ENCODE measurements around the gene DYSF. TPM values are rescaled to one million over a fixed set of nuclear protein-coding genes. Genes with fewer than 3 reads are reported as not detected.
A peak's percentile ranks its signal among the peaks of the same experiment; 100 is the strongest.

Gene DYSF
- total RNA-seq, 4 donors from 2014 or later: 17.4 to 40.7 (median 18.5) TPM

GRCh38 chr2:71502941-71503738 is 49.8 kb downstream of the DYSF start:
- Histone ChIP-seq H3K27me3 (no peaks in the 10 kb centered on the region), H3K27ac (replicated peaks in 1 of 4) (peak overlapping the region; percentile 20 to 63 (median 42)), H3K4me3 (no peak overlapping the region), H3K4me1 (peaks cover 49 to 71% (median 53%) of the 10 kb centered on the region in 4 donors), H3K9me3 (no peaks in the 10 kb centered on the region), H3K36me3 (peaks cover 0 to 8% (median 3%) of the 10 kb centered on the region in 4 donors)
- no peak for DNase-seq (ENCODE audit: extremely low spot score)
- no peak for TF ChIP-seq POLR2A (IDR thresholded peaks at IDR 0.05; ENCODE audit: low read depth)
- no peak for TF ChIP-seq POLR2AphosphoS5 (IDR thresholded peaks at IDR 0.05)
- TF ChIP-seq, protein P1, sequence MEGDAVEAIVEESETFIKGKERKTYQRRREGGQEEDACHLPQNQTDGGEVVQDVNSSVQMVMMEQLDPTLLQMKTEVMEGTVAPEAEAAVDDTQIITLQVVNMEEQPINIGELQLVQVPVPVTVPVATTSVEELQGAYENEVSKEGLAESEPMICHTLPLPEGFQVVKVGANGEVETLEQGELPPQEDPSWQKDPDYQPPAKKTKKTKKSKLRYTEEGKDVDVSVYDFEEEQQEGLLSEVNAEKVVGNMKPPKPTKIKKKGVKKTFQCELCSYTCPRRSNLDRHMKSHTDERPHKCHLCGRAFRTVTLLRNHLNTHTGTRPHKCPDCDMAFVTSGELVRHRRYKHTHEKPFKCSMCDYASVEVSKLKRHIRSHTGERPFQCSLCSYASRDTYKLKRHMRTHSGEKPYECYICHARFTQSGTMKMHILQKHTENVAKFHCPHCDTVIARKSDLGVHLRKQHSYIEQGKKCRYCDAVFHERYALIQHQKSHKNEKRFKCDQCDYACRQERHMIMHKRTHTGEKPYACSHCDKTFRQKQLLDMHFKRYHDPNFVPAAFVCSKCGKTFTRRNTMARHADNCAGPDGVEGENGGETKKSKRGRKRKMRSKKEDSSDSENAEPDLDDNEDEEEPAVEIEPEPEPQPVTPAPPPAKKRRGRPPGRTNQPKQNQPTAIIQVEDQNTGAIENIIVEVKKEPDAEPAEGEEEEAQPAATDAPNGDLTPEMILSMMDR (IDR thresholded peaks at IDR 0.05): no peak
- TF ChIP-seq EP300 (IDR thresholded peaks at IDR 0.05): no peak
- intact Hi-C loops (cut with DNase I): no loop called here
- 95% methylated on average over 3 of the region's 6 CpGs for whole genome bisulfite sequencing

DNA sequence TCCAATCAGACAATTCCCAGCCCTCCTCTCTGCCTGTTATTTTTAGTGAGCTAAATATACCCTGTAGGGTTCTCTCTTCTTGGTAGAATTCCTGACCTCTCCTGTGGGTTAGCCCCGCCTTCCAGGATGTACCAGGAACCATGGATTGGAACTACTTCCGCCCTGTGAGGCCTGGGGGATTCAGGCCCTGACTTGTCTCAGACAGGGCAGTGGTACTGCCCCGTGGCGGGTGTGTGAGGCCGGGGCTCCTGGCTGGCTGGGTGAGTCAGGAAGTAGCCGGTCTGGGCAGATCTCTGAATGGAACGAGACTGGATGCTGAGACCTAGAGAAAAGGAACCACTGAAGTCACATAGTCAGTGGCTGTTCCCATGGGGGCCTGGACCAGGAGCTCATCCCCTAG is 50.5 kb downstream of the DYSF start:
- H3K27me3 ChIP-seq: no peaks in the 10 kb centered on the region
- peak overlapping the region; percentile 20 to 63 (median 42) for H3K27ac ChIP-seq (replicated peaks in 1 of 4)
- H3K9me3 ChIP-seq: no peaks in the 10 kb centered on the region
- no peak for DNase-seq (ENCODE audit: extremely low spot score)
- TF ChIP-seq POLR2A (IDR thresholded peaks at IDR 0.05; ENCODE audit: low read depth): no peak
- peak; percentile 47 to 58 for TF ChIP-seq POLR2AphosphoS5 (IDR thresholded peaks at IDR 0.05)
- TF ChIP-seq, protein P1 (IDR thresholded peaks at IDR 0.05): no peak
- no peak for TF ChIP-seq EP300 (IDR thresholded peaks at IDR 0.05)
- peaks cover 44 to 64% (median 46%) of the 10 kb centered on the region in 4 donors for H3K4me1 ChIP-seq
- peaks cover 0 to 8% (median 3%) of the 10 kb centered on the region in 4 donors for H3K36me3 ChIP-seq
- H3K4me3 ChIP-seq: no peak overlapping the region
- 75% methylated on average over 7 of the region's 7 CpGs for WGBS
- intact Hi-C loops (cut with DNase I): no loop called here

GRCh38 chr2:71504611-71505010 is 51.2 kb downstream of the DYSF start:
- 79% methylated on average over 6 of the region's 7 CpGs for WGBS
- intact Hi-C loops (cut with DNase I): no loop called here
- no peak for TF ChIP-seq EP300 (IDR thresholded peaks at IDR 0.05)
- no peak for TF ChIP-seq POLR2A (IDR thresholded peaks at IDR 0.05; ENCODE audit: low read depth)
- TF ChIP-seq POLR2AphosphoS5 (IDR thresholded peaks at IDR 0.05): no peak
- TF ChIP-seq, protein P1 (IDR thresholded peaks at IDR 0.05): no peak
- H3K4me3 ChIP-seq: no peak overlapping the region
- peak overlapping the region in 2 of 4 donors; percentile 55 to 63 for H3K27ac ChIP-seq (replicated peaks in 1 of 4)
- peaks cover 0 to 8% (median 3%) of the 10 kb centered on the region in 4 donors for H3K36me3 ChIP-seq
- no peaks in the 10 kb centered on the region for H3K9me3 ChIP-seq
- no peaks in the 10 kb centered on the region for H3K27me3 ChIP-seq
- peaks cover 36 to 56% (median 39%) of the 10 kb centered on the region in 4 donors for H3K4me1 ChIP-seq
- no peak for DNase-seq (ENCODE audit: extremely low spot score)

- H3K27ac ChIP-seq (replicated peaks in 1 of 4): no peak overlapping the region
- no peak for DNase-seq (ENCODE audit: extremely low spot score)
- H3K27me3 ChIP-seq: no peaks in the 10 kb centered on the region
- peaks cover 35 to 50% (median 36%) of the 10 kb centered on the region in 4 donors for H3K4me1 ChIP-seq
- WGBS: 31% methylated on average over 6 of the region's 9 CpGs
- peaks cover 0 to 8% (median 3%) of the 10 kb centered on the region in 4 donors for H3K36me3 ChIP-seq
- H3K9me3 ChIP-seq: no peaks in the 10 kb centered on the region
- H3K4me3 ChIP-seq: no peak overlapping the region
- TF ChIP-seq, protein P1 (IDR thresholded peaks at IDR 0.05): no peak
- TF ChIP-seq POLR2A (IDR thresholded peaks at IDR 0.05; ENCODE audit: low read depth) (no peak), EP300 (IDR thresholded peaks at IDR 0.05) (no peak), POLR2AphosphoS5 (IDR thresholded peaks at IDR 0.05) (no peak)
- intact Hi-C loops (cut with DNase I): no loop called here
These were observed 51.9 kb downstream of the DYSF start for GRCh38 chr2:71505086-71505769.
